SU-DHL-6 (cell line): ENCODE data around the gene FYCO1.

Source experiments
- EZH2phosphoT487 ChIP-seq: fragments of 200-600 bp; sonication (generic), shearing (Covaris generic); conservative IDR thresholded peaks from 2 replicates; pipeline ENCODE4 v1.6.1; 2018; ENCODE audit warnings: mild to moderate bottlenecking, antibody characterized with exemption, low read length, moderate library complexity, mixed read lengths
- TF ChIP-seq, protein P1 (sequence below): fragments of 200-600 bp; sonication (generic); IDR thresholded peaks from one replicate; pipeline ENCODE4 v1.5.1; 2017; ENCODE audit warnings: antibody characterized with exemption, mild to moderate bottlenecking, low read length, moderate library complexity; ENCODE audit not compliant: insufficient read depth, poor library complexity, severe bottlenecking

DNA sequence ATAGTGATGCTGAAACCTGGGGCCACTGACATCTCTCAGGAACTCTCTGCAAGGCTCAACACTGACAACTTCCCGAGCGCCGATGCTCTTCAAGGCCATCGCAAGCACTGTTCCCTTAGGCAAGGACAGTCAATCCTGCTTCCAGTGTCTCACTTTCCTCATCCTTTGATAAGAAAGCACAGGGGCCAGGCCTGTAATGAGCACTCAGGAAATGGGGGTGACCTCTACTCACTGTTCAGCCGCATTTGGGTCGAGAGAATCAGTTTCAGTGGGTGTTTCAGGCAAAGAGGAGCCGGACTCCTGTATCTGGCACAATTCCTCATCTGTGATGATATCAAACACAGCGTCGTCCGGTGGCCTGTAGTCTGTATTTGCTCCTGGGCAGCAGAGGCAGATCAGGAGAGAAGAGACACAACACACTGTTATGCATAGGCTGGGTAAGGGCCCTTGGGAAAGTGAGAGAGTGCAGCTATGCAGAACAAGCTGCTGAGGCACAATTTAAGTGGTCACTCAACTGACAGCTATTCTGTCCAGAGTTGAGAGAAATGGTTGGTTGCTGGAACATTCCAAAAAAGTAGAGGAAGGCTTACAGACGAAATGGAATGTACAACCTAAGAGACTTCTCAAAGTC, 40.5 kb downstream of the FYCO1 start:
- no peak for TF ChIP-seq EZH2phosphoT487
- TF ChIP-seq, protein P1, sequence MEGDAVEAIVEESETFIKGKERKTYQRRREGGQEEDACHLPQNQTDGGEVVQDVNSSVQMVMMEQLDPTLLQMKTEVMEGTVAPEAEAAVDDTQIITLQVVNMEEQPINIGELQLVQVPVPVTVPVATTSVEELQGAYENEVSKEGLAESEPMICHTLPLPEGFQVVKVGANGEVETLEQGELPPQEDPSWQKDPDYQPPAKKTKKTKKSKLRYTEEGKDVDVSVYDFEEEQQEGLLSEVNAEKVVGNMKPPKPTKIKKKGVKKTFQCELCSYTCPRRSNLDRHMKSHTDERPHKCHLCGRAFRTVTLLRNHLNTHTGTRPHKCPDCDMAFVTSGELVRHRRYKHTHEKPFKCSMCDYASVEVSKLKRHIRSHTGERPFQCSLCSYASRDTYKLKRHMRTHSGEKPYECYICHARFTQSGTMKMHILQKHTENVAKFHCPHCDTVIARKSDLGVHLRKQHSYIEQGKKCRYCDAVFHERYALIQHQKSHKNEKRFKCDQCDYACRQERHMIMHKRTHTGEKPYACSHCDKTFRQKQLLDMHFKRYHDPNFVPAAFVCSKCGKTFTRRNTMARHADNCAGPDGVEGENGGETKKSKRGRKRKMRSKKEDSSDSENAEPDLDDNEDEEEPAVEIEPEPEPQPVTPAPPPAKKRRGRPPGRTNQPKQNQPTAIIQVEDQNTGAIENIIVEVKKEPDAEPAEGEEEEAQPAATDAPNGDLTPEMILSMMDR: no peak
